ENCODE results near the gene SLAMF8.

Gene SLAMF8

DNA sequence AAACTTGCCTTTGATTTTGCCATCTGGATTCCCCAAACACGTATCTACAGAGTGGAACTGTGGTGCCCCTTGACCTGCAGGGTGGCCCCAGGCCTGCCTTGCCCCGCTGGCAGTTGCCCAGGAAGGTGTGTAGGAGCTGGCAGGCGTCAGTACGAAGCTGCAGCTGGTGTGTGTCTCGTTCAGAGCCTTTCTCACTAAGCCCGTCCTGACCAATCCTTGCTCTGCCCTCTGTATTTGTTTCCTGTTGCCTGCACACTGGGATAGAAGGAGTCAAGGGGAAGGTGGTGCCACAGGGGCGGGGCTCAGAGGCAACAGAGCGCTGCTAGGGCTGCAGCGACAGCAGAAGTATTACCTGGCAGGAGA is 41.0 kb downstream of the SLAMF8 start:
- Mint-ChIP-seq H3K4me3 (no peak overlapping the region), H3K4me1 (ENCODE audit: low read depth) (peaks cover 20% of the 10 kb centered on the region), H3K27ac (no peak overlapping the region), H3K27me3 (no peaks in the 10 kb centered on the region), H3K9me3 (ENCODE audit: low read depth) (no peaks in the 10 kb centered on the region), H3K36me3 (no peaks in the 10 kb centered on the region)

DNA sequence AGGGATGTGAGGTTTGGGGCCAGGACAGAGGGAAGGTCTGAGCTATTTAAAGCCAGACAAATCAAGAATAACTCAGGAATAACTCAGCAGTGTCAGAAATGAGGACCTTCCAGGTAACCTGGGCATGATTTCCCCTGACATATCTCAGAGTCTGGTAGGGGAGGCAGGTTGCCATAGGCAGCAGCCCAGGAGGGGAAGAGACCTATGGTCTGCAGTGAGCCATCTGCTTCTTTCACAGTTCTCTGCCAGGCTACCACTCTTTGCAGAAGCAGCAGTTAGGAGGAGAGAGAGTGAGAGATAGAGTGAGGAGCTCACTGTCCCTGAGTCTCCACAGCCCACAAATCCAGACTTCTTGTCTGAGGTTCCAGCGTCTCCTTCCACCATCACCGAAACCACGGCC is 42.1 kb downstream of the SLAMF8 start:
- no peaks in the 10 kb centered on the region for H3K27me3 Mint-ChIP-seq
- no peaks in the 10 kb centered on the region for H3K9me3 Mint-ChIP-seq (ENCODE audit: low read depth)
- no peak overlapping the region for H3K27ac Mint-ChIP-seq
- H3K4me1 Mint-ChIP-seq (ENCODE audit: low read depth), result peaks cover 20% of the 10 kb centered on the region
- no peak overlapping the region for H3K4me3 Mint-ChIP-seq
- H3K36me3 Mint-ChIP-seq, result no peaks in the 10 kb centered on the region

- H3K27me3 Mint-ChIP-seq, result peaks cover 1% of the 10 kb centered on the region
Observed at GRCh38 chr1:159869173-159869572, 42.5 kb downstream of the SLAMF8 start.

GRCh38 chr1:159869607-159870006 is 42.9 kb downstream of the SLAMF8 start:
- H3K4me3 Mint-ChIP-seq, result no peak overlapping the region
- peaks cover 20% of the 10 kb centered on the region for H3K4me1 Mint-ChIP-seq (ENCODE audit: low read depth)
- H3K27ac Mint-ChIP-seq, result no peak overlapping the region
- peaks cover 4% of the 10 kb centered on the region for H3K27me3 Mint-ChIP-seq
- H3K9me3 Mint-ChIP-seq (ENCODE audit: low read depth), result no peaks in the 10 kb centered on the region
- no peaks in the 10 kb centered on the region for H3K36me3 Mint-ChIP-seq

More at GRCh38 chr1:159869173-159869572, 42.5 kb downstream of the SLAMF8 start:
- H3K9me3 Mint-ChIP-seq (ENCODE audit: low read depth), result no peaks in the 10 kb centered on the region
- H3K36me3 Mint-ChIP-seq, result no peaks in the 10 kb centered on the region
- H3K4me3 Mint-ChIP-seq, result no peak overlapping the region
- H3K27ac Mint-ChIP-seq, result no peak overlapping the region
- peaks cover 20% of the 10 kb centered on the region for H3K4me1 Mint-ChIP-seq (ENCODE audit: low read depth)

DNA sequence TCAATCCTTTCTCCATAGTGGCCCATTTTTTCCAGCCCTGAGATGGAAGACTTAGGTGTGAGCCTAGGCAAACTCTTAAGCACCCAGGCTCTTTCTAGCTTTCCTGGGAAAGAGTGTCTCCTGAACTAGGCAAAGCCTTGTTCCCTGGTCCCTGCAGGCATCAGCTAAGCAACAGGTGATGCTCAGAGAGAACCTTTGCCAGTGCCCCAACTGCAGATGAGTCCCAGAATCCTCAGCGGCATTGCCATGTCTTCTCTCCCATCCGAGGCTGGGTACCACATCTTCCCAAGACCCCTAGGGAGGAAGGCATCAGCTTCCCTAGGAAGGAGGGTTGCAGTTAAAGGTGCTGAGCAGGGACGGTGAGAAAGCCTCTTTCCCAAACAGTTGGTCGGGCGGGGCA is 44.0 kb downstream of the SLAMF8 start:
- H3K27ac Mint-ChIP-seq, result no peak overlapping the region
- no peaks in the 10 kb centered on the region for H3K9me3 Mint-ChIP-seq (ENCODE audit: low read depth)
- H3K27me3 Mint-ChIP-seq, result peaks cover 4% of the 10 kb centered on the region
- no peak overlapping the region for H3K4me3 Mint-ChIP-seq
- H3K4me1 Mint-ChIP-seq (ENCODE audit: low read depth), result peaks cover 20% of the 10 kb centered on the region
- H3K36me3 Mint-ChIP-seq, result no peaks in the 10 kb centered on the region

DNA sequence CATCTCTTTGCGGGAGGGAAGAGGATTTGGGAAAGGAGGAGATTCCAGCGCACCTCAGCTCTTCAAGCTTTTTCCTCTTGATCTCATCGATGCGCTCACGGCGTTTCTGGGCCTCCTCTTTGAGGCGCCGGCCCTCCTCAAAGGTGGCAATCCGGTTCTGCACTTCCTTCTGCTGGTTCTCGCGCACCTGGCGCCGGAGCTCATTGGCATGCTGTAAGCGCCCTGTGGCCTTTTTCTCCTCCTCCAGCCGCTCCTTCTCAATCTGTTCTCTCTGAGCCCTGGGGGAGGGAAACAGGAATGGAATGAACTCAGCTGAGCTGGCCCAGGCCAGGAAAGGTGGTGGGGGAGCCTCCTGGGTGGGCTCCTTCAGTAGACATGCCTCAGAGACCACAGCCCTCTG is 46.2 kb downstream of the SLAMF8 start:
- Mint-ChIP-seq H3K4me1 (ENCODE audit: low read depth) (peaks cover 9% of the 10 kb centered on the region), H3K4me3 (no peak overlapping the region), H3K27me3 (peaks cover 4% of the 10 kb centered on the region), H3K9me3 (ENCODE audit: low read depth) (no peaks in the 10 kb centered on the region), H3K36me3 (no peaks in the 10 kb centered on the region), H3K27ac (no peak overlapping the region)

DNA sequence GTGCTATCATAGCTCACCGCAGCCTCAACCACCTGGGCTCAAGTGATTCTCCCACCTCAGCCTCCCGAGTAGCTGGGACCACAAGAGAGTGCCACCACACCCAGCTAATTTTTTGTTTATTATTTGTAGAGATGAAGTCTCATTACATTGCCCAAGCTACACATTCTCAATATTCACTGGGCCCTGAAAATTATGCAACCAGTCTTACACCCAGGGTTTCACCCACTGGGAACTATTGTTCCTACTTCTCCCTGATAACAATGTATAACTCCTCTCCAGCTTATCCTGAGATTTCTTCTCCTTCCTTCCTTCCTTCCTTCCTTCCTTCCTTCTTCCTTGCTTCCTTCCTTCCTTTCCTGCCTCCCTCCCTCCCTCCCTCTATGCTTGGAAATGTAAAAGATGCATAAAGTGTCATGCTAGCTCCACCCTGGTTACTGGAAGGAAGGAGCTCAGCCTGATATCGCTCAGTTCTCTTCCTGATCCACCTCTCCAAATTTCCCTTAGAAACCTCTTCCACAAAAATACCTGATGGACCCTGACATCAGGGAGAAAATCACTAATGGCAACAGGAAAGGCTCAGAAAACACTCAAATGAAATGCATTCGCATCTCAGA is 47.0 kb downstream of the SLAMF8 start:
- Mint-ChIP-seq H3K4me3 (no peak overlapping the region), H3K36me3 (no peaks in the 10 kb centered on the region), H3K27ac (no peak overlapping the region), H3K4me1 (ENCODE audit: low read depth) (peaks cover 9% of the 10 kb centered on the region), H3K27me3 (peaks cover 4% of the 10 kb centered on the region), H3K9me3 (ENCODE audit: low read depth) (no peaks in the 10 kb centered on the region)

GRCh38 chr1:159877695-159878444 is 51.2 kb downstream of the SLAMF8 start:
- H3K36me3 Mint-ChIP-seq, result no peaks in the 10 kb centered on the region
- H3K4me3 Mint-ChIP-seq, result no peak overlapping the region
- H3K4me1 Mint-ChIP-seq (ENCODE audit: low read depth), result no peaks in the 10 kb centered on the region
- no peaks in the 10 kb centered on the region for H3K9me3 Mint-ChIP-seq (ENCODE audit: low read depth)
- peaks cover 4% of the 10 kb centered on the region for H3K27me3 Mint-ChIP-seq
- no peak overlapping the region for H3K27ac Mint-ChIP-seq

DNA sequence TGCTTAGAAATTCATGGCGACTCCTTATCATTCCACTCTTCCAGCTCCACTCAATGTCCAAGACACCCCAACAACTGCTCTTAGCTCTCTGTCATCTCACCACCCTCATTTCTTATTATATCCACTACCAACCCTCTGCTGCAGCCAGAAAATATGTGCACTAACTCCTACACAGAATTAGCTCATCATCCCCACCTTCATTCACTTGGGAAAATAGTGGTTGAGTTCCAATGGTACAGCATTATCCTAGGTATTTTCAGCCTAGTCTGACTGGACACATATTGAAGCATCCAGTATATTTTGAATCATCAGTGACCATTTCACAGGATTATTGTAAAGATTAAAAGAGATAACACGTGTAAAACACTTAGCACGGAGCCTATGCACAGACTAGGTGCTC is 52.5 kb downstream of the SLAMF8 start:
- H3K27ac Mint-ChIP-seq, result no peak overlapping the region
- H3K27me3 Mint-ChIP-seq, result peaks cover 3% of the 10 kb centered on the region
- H3K9me3 Mint-ChIP-seq (ENCODE audit: low read depth), result no peaks in the 10 kb centered on the region
- no peaks in the 10 kb centered on the region for H3K4me1 Mint-ChIP-seq (ENCODE audit: low read depth)
- H3K36me3 Mint-ChIP-seq, result no peaks in the 10 kb centered on the region
- H3K4me3 Mint-ChIP-seq, result no peak overlapping the region

DNA sequence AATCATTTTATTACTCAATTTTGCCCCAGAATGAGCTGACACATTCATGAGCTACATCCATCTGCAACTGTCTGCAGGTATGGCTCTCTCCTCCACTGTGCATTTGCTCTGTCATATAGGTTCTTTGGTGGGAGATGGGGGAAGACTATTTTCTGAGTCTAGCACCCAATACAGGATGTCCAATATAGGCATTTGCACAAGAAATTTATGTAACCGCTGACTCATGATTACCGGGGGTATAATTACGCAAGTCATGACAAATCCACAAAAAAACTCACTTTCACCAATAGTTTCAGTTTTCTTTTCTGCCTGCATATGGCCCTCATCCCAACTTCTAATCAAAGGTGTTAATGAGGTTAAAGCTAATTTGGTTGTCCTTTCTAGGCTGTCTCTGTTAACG is 53.3 kb downstream of the SLAMF8 start:
- Mint-ChIP-seq H3K36me3 (no peaks in the 10 kb centered on the region), H3K4me3 (no peak overlapping the region), H3K4me1 (ENCODE audit: low read depth) (no peaks in the 10 kb centered on the region), H3K27me3 (no peaks in the 10 kb centered on the region), H3K27ac (no peak overlapping the region), H3K9me3 (ENCODE audit: low read depth) (no peaks in the 10 kb centered on the region)

DNA sequence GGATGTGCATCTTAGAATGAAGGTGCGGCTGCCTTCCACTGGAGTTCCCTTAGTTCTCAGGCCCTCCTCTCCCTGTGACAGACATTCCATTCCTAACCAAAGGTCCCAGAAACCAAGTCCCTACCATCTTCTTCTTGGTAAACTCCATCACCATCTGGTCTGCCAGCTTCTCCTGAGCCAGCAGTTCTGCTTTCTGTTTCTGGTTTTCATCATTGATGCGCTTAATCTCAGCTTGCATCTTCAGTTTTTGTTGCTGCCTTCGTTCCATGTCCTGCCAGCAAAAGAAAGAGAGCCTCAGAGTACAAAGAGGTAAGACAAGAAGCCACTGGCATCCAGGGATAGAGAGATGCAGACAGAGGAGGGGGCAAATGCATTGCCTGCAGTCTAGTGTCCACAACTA is 53.8 kb downstream of the SLAMF8 start:
- no peaks in the 10 kb centered on the region for H3K27me3 Mint-ChIP-seq
- H3K4me1 Mint-ChIP-seq (ENCODE audit: low read depth), result no peaks in the 10 kb centered on the region
- no peaks in the 10 kb centered on the region for H3K36me3 Mint-ChIP-seq

GRCh38 chr1:159881622-159882526 is 55.2 kb downstream of the SLAMF8 start:
- H3K27ac Mint-ChIP-seq, result no peak overlapping the region
- H3K27me3 Mint-ChIP-seq, result no peaks in the 10 kb centered on the region
- no peaks in the 10 kb centered on the region for H3K36me3 Mint-ChIP-seq
- H3K4me3 Mint-ChIP-seq, result no peak overlapping the region
- H3K4me1 Mint-ChIP-seq (ENCODE audit: low read depth), result no peaks in the 10 kb centered on the region
- H3K9me3 Mint-ChIP-seq (ENCODE audit: low read depth), result no peaks in the 10 kb centered on the region

More for the DNA sequence above, 53.8 kb downstream of the SLAMF8 start:
- Mint-ChIP-seq H3K27ac (no peak overlapping the region), H3K9me3 (ENCODE audit: low read depth) (no peaks in the 10 kb centered on the region), H3K4me3 (no peak overlapping the region)

GRCh38 chr1:159882527-159882862 is 55.8 kb downstream of the SLAMF8 start:
- Mint-ChIP-seq H3K9me3 (ENCODE audit: low read depth) (no peaks in the 10 kb centered on the region), H3K27me3 (no peaks in the 10 kb centered on the region), H3K4me1 (ENCODE audit: low read depth) (no peaks in the 10 kb centered on the region), H3K27ac (no peak overlapping the region), H3K36me3 (no peaks in the 10 kb centered on the region), H3K4me3 (no peak overlapping the region)

DNA sequence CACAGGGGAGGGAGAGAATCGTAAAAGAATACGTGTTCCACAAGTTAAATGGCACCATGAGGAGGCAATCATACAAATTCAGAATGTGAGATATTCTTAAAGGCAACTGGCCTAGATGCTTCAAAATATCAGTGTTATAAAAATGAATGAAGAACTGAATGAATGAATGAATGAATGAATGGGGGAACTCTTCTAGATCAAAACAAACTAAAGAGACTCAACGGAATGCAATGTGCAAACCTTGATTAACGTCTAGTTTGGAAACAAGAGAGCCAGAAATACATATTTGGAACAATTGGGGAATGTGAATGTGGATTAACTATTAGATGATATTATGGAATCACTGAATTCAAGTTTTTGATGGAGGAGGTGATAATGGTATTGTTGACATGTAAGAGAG is 56.5 kb downstream of the SLAMF8 start:
- Mint-ChIP-seq H3K4me1 (ENCODE audit: low read depth) (no peaks in the 10 kb centered on the region), H3K9me3 (ENCODE audit: low read depth) (no peaks in the 10 kb centered on the region), H3K36me3 (no peaks in the 10 kb centered on the region), H3K27ac (no peak overlapping the region), H3K4me3 (no peak overlapping the region), H3K27me3 (no peaks in the 10 kb centered on the region)

- no peaks in the 10 kb centered on the region for H3K27me3 Mint-ChIP-seq
- no peaks in the 10 kb centered on the region for H3K4me1 Mint-ChIP-seq (ENCODE audit: low read depth)
- no peaks in the 10 kb centered on the region for H3K36me3 Mint-ChIP-seq
- H3K9me3 Mint-ChIP-seq (ENCODE audit: low read depth), result no peaks in the 10 kb centered on the region
- H3K27ac Mint-ChIP-seq, result no peak overlapping the region
- H3K4me3 Mint-ChIP-seq, result no peak overlapping the region
Observed at GRCh38 chr1:159884296-159884695, 57.6 kb downstream of the SLAMF8 start.
